HG03565 (cell line): ENCODE measurements around the gene LAMC1.
"Not testable (repeated sequence)": the region's sequence is repeated elsewhere in the genome, so short reads cannot be mapped to it uniquely, and the experiment has no call there.

Experiments used
- ATAC-seq: cut with Tn5 transposase; IDR thresholded peaks from one replicate; pipeline ENCODE4 v1.9.1; 2021; ENCODE audit warnings: mild to moderate bottlenecking, moderate library complexity; ENCODE audit not compliant: unreplicated experiment

LAMC1 gene

DNA sequence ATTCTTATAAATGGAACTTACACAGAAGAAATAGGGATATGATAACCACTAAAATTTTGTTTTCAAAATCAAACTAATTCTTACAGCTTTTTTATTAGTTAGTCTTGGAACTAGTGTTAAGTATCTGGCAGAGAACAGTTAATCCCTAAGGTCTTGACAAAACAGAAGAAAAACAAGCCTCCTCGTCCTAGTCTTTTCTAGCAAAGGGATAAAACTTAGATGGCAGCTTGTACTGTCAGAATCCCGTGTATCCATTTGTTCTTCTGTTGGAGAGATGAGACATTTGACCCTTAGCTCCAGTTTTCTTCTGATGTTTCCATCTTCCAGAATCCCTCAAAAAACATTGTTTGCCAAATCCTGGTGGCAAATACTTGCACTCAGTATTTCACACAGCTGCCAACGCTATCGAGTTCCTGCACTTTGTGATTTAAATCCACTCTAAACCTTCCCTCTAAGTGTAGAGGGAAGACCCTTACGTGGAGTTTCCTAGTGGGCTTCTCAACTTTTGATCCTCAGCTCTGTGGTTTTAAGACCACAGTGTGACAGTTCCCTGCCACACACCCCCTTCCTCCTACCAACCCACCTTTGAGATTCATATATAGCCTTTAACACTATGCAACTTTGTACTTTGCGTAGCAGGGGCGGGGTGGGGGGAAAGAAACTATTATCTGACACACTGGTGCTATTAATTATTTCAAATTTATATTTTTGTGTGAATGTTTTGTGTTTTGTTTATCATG is 120.5 kb downstream of the LAMC1 start:
- no peak for ATAC-seq

DNA sequence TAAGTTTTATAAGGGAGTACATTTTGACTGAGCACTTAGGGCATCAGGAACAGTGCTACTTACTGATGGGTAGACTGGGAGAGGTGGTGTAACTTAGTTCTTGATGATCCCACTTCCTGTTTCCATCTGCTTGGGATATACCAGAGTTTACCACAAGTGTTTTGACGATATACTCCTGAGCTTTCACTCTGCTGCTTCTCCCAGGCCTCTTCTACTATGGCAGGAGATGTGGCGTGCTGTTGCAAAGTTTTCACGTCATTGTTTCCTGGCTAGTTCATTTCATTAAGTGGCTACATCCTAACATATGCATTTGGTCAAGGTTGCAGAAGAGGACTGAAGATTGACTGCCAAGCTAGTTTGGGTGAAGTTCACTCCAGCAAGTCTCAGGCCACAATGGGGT is 121.5 kb downstream of the LAMC1 start:
- ATAC-seq = no peak

DNA sequence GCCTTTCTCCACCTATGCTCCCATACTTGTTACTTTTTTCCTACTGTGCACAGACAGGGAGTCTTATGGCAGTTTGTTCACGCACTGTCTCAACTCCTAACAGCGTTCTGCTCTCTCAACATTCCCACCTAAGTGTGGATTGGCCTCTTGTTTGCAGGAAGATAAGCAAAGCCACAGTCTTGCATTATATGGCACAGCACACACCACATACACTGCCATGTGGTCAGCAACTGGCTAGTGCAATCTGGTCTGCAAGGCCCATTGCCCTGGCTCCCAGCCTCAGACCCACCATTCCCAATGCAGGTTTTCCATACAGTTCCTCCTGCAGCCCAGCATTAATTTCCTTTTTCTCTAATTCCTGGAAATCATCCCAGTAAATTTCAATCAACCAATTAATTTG is 124.5 kb downstream of the LAMC1 start:
- ATAC-seq = no peak

DNA sequence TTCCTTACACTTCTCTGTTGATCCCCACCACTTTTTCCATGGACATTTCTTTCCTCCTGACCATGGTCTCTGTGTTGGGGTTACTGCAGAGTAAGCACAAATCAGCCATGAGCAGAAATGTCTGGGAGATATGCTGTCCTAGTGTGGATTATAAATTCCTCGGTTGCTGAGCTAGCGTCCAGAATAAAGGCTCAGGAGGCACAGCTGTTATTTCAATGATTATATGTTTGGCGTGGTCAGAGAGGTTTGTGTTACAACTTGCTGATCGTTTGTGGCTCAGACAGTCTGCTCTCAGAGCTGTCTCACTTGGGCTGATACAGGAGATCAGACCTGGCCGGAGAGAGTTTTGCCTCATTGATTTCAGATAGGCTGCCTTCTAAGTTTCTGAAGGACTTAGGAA is 125.4 kb downstream of the LAMC1 start:
- no peak for ATAC-seq

DNA sequence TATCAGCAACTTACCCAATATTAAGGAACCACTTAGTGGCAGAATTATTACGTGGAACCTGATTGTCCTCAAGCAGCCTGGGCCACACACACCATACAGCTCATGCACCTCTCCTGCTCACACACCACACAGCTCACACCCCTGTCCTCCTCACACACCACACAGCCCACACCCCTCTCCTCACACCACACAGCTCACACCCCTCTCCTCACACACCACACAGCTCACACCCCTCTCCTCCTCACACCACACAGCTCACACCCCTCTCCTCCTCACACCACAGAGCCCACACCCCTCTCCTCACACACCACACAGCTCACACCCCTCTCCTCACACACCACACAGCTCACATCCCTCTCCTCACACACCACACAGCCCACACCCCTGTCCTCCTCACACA is 126.1 kb downstream of the LAMC1 start:
- no peak for ATAC-seq

DNA sequence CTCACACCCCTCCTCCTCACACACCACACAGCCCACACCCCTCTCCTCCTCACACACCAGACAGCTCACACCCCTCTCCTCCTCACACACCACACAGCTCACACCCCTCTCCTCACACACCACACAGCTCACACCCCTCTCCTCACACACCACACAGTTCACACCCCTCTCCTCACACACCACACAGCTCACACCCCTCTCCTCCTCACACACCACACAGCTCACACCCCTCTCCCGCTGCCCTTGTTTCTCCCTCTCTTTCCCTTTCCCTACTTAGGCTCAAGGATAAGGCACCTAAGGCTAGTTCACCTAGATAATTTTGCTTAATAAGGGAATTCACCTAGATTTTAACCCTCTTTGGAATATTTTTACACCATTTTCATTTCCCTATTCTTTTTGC is 126.8 kb downstream of the LAMC1 start:
- ATAC-seq = not testable (repeated sequence)

DNA sequence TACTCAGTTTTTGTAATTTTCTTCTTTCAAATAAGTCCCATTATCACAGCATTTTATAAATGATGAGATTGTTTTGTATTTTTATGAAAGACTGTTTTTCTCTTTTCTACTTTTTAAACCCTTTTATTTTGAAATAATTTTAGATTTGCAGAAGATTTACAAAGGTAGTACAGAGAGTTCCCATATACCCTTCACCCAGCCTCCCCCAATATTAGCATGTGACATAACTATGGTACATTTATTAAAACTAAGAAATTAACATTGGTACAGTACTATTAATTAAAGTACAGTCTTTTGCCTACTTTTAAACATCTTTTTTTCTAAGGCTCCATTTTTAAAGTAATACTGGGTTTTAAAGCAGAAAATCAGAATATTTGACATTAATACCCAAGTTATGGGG is 127.2 kb downstream of the LAMC1 start:
- no peak for ATAC-seq

DNA sequence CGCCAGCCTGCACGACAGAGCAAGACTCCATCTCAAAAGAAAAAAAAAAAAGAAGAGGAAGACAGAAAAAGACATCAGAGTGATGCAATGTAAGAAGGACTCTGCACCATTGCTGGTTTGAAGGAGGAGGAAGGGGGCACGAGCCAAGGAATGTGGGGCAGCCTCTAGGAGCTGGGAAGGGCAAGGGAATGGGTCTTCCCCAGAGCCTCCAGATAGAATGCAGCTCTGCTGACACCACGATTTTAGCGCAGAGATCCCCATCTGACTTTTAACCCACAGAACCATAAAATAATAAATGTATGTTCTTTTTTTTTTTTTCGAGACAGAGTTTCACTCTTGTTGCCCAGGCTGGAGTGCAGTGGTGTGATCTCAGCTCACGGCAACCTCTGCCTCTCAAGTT is 129.0 kb downstream of the LAMC1 start:
- no peak for ATAC-seq

DNA sequence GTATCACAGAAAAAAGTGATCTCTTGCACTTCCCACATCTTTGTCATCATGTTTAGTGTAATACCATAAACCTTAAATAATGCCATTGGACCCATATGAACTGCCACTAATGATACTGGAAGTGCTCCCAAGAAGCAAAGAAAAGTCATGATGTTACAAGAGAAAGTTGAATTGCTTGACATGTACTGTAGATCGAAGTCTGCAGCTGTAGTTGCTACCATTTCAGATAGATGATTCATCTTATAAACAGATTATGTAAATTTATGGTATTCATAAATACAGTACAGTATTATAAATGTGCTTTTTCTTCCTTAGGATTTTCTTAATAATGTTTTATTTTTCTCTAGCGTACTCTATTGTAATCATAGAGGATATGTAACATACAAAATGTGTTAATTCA is 132.7 kb downstream of the LAMC1 start:
- no peak for ATAC-seq

DNA sequence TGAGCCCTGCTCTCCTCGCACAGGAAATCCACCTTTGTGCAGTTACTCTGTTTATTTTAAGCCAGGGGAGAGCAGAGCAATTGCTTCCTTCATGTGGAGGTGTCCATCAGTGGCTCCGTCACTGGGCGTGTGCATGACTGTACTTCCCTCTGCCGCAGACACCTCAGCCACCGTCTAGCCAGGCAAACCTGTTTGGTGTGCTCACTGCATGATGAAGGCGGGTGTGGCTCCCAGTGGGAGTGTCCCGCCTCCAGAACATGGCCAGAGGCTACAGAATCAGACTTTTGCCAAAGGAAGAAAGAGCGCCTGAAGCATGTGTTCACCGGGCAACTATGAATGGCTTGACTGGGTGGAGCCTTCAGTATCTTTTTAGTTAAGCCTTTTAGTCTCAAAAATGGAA is 136.7 kb downstream of the LAMC1 start:
- ATAC-seq = no peak

DNA sequence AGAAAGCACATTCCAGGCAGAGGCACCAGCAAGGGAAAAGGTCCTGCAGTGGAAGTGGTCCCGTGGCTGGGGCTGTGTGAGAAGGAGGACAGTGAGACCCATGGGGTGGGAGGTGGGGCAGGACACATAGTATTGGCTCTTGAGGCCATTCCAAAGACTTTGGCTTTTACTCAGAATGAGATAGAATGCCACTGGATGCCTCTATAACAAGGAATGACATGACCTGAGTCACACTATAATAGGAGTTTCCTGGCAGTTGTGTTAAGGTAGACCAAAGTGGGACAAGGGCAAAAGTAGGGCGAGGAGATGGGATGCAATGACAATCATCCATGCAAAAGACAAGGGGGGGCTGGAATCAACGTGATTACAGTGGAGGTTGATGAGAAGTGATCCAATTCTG is 138.2 kb downstream of the LAMC1 start:
- no peak for ATAC-seq

DNA sequence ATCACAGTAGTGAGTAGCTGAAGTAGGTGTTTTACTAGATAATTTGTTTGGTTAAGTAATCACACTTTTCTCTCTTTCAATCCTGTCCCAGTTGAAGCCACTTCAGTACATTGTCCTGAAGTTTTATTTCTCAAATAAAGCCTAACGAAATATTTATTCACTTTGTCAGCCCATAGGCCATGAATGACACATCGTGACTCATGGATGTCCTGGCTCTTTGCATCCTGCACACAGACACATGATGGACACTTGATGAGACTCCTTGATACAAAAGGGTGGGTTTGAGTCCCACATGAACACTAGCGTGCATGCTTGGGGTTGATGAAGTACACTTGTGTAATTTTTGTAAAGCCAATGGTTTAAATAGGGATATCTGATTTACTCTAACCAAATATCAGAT is 140.1 kb downstream of the LAMC1 start:
- ATAC-seq = no peak

DNA sequence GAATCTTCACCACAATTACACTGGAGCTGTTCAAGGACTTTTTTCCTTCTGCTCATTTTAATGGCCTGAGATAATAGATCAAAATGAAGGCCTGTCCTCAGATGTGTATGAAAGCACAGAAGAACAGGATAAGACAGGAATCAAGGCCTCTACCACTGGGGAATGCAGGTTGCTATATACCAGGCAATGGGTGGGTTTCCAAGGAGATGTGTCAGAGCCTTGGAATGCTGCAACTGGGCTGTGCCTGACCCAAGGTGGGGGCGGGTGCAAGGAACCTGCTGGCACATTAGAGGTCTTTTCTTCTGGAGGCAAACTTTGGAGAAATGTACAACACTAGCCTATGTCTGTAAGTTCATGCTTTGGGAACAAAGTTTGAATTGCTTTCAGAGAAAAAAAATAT is 141.1 kb downstream of the LAMC1 start:
- ATAC-seq = no peak

DNA sequence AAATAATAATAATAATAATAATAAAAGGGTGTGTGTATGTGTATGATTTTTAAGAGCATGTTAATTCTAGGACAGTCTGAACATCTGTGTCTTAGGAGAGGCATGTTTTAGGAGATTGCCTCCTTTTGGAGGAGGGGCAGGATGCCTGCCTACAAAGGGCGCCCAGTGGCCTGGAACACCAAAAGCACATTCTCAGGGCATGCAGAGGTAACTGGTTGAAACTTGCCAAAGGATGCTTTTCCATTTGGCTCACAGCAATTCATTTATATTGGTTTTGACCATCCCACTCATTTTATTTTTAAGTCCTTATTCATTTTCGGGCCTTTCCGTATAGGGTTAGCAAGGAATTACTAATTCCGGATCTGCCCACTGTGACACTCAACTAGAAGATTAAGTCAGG is 141.7 kb downstream of the LAMC1 start:
- ATAC-seq = no peak

DNA sequence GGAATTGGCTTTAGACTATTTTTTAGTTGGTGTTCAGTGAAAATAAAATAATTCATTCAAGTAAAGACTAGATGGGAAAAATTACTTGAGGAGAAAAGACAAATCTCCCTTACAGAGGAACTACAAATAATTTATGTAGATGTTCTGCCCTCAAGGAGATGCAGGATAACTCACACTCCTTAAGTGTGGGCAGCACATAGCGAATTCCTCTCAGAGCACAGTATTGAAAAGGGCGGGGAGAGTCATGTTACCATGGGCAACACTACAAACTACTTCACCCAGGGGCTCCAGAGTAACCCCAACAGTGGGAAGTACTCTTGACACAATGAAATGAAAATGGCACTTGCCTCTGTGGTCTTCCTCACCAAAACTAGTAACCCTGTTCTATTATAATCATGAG is 142.2 kb downstream of the LAMC1 start:
- no peak for ATAC-seq

DNA sequence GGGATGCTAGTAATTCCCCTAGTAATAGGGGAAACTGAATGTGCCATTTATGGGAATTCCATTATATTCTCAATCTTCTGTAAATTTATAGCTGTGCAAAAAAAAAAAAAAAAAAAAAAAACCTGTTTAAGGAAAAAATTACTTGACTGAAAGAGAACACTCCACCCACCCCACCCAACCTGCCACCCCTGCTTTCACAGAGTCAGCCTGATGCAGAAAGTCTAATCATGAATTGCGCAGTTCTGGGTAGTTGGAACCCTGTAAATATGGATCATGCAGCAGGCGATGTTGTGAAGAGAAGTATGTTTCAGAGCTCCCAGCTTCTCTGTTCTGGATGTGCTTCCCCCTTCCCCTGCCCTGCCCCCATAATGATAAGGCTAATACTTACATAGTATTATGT is 143.2 kb downstream of the LAMC1 start:
- no peak for ATAC-seq

DNA sequence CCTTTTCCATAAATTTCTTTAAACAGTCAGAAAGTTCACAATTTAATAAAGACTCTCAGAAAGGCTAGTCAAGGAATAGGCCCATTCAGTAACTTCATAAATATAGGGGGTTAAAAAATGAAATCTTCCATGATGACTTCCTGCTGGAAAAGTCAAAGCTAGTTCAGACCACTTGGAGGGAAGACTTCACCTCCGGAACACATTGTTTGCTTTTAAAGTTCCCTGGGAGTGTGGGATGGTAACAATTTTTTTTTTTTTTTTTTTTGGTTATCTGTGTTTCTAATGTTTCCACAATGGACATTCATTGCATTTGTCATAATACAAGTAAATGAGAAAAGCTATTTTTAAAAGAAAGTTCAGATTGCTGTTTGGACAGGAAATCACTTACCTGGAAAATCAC is 144.5 kb downstream of the LAMC1 start:
- no peak for ATAC-seq

DNA sequence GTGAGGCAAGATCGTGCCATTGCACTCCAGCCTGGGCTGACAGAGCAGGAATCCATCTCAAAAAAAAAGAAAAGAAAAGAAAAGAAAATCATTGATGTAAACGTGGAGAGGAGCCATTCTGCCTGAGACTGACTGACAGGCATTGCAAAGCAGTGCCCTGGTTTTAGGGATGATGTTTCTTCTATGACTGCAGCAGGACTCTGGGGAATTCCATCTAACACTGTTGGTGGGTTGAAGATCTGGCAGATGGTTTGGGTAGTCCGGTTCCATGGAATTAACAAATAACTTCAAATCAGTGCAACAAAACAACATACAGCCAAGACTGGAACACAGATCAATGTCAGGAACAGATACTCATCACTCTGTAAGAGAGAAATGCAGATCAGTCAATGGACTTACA is 145.1 kb downstream of the LAMC1 start:
- no peak for ATAC-seq

DNA sequence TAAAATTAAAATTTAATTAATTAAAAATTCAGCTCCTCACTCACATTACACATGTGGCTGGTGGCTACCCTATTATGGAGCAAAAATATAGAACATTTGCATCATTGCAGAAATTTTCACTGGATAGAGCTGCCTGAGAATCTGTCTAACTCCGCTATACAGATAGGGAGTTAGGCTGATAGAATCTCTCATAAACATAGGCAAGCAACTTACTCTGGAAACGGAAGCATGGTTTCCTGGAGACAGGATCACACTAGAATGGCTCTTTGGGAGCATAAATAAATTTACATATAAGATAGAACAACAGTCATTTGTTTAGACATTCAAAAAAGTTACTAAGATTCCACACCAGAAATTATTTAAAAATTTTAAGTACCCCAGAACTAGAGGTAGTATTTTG is 150.6 kb downstream of the LAMC1 start:
- no peak for ATAC-seq

DNA sequence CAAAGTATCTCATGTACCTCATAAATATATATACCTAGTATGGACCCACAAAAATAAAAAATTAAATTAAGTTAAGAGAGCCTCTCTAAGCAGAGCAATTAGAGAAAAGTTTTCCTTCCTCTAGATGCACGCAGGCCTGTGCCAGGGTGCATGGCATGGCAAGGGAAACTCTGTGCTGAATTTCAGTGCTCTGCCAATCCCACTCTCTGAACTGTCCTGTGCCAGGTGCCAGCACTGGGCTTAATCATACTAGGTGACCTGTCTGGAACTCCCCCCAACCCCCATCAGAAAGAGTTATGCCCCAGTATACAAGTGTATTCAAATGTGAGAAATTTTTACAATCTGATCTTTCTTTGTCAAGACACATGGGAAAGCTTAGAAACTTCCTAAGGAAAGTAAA is 152.4 kb downstream of the LAMC1 start:
- no peak for ATAC-seq

DNA sequence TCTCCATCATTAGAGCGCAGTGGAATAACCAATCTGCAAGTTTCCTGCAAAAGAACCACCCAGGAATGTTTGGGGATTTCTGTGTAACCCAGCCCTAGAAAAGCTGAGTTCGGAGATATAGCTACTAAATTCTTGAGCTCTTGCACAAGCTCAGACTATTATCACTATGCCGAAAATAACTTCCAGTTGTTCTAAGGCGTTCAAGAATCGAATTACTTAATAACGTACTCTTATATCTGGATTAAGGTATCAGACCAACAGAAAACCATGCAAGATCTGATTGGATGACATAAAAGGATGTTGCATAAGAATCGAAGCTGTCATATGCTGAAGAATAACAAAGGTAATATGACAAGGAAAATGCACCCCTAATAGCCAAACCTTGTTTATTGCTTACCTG is 155.3 kb downstream of the LAMC1 start:
- no peak for ATAC-seq

DNA sequence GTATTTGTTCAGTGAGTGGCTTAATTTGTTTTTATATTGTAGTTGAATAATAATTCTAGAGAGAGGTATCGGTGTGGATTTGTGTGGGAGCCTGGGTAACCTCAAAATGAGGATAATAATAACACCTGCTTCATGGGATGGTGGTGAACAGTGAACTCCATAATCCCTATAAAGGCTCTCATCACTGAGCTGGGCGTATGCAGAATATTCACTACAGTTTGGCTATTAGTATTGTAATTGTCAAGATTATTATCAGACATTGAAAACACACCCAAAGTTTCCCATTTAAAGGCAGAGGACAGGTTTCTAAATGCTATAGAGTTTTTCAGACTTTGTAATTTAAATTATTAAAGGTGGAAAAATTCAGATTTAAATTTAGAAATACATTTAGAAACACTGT is 155.8 kb downstream of the LAMC1 start:
- ATAC-seq = no peak

DNA sequence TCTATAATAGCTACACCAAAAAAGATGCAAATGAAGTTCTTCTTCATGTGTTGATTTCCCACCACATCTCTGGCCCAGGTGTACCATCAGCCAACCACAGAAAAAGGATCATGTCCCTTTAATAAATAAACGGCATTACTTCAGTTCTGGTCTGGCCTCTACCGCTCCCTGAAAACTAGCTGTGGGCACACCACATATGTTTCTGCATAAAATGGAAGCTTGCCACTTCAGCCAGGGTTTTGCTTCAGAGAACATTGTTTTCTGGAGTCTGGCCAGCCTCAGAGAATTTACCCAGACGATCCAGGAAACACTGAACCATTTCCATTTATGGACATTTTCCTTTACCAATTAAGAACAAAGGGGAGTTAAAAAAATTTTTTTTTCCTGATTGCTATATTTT is 157.0 kb downstream of the LAMC1 start:
- ATAC-seq = no peak
